ENCODE results near the gene MAP3K6. TPM values are rescaled to one million over a fixed set of nuclear protein-coding genes. Genes with fewer than 3 reads are reported as not detected.
"Not testable (repeated sequence)": the region's sequence is repeated elsewhere in the genome, so short reads cannot be mapped to it uniquely, and the experiment has no call there.

The MAP3K6 gene
- total RNA-seq, 4 donors from 2014 or later, result 31.1 to 64.3 (median 54.3) TPM

GRCh38 chr1:27405598-27406361 is 39.0 kb upstream of the MAP3K6 start:
- not testable (repeated sequence) for H3K27me3 ChIP-seq, H3K9me3 ChIP-seq, H3K4me3 ChIP-seq, ATAC-seq
- peak in 2 of 4 experiments; percentile 10 to 37 for TF ChIP-seq CTCF (IDR thresholded peaks at IDR 0.05)
- Histone ChIP-seq H3K36me3 (peaks cover 0 to 49% of the 10 kb centered on the region in 2 donors), H3K4me1 (peaks cover 3 to 66% (median 46%) of the 10 kb centered on the region in 3 donors), H3K27ac (peak overlapping the region; percentile 5 to 85 (median 72))
- WGBS, 2 donors (ENCODE audit: low coverage in 1 of 2), result 57% methylated on average over 1 of the region's 18 CpGs; no CpG with 5 or more reads in 1 of the 2 donors

GRCh38 chr1:27405074-27405473 is 38.3 kb upstream of the MAP3K6 start:
- Histone ChIP-seq H3K27me3 (no peaks in the 10 kb centered on the region), H3K4me1 (peaks cover 3 to 73% (median 50%) of the 10 kb centered on the region in 3 donors), H3K9me3 (no peaks in the 10 kb centered on the region), H3K36me3 (peaks cover 0 to 42% of the 10 kb centered on the region in 2 donors), H3K4me3 (no peak overlapping the region), H3K27ac (peak overlapping the region; percentile 10 to 86 (median 83))
- TF ChIP-seq CTCF (IDR thresholded peaks at IDR 0.05), result no peak
- no peak for TF ChIP-seq POLR2A (IDR thresholded peaks at IDR 0.05)
- TF ChIP-seq EP300 (IDR thresholded peaks at IDR 0.05), result no peak
- no peak for TF ChIP-seq POLR2AphosphoS5 (IDR thresholded peaks at IDR 0.05)
- peak; percentile 16 for ATAC-seq
- WGBS, 2 donors (ENCODE audit: low coverage in 1 of 2), result 53% methylated on average over 3 of the region's 13 CpGs; no CpG with 5 or more reads in 1 of the 2 donors

- no peaks in the 10 kb centered on the region for H3K27me3 ChIP-seq
- peak overlapping the region in 3 of 4 donors; percentile 81 to 86 (median 85) for H3K27ac ChIP-seq
- H3K4me1 ChIP-seq, result peaks cover 3 to 83% (median 50%) of the 10 kb centered on the region in 3 donors
- H3K9me3 ChIP-seq, result no peaks in the 10 kb centered on the region
- H3K4me3 ChIP-seq, result no peak overlapping the region
- H3K36me3 ChIP-seq, result peaks cover 0 to 30% of the 10 kb centered on the region in 2 donors
- ATAC-seq, result no peak
- TF ChIP-seq POLR2AphosphoS5 (IDR thresholded peaks at IDR 0.05), result no peak
- no peak for TF ChIP-seq CTCF (IDR thresholded peaks at IDR 0.05)
- no peak for TF ChIP-seq POLR2A (IDR thresholded peaks at IDR 0.05)
- TF ChIP-seq EP300 (IDR thresholded peaks at IDR 0.05), result no peak
Measured at GRCh38 chr1:27403931-27404330, 37.2 kb upstream of the MAP3K6 start.

- H3K4me1 ChIP-seq, result peaks cover 3 to 89% (median 50%) of the 10 kb centered on the region in 3 donors
- H3K36me3 ChIP-seq, result peaks cover 0 to 23% of the 10 kb centered on the region in 2 donors
- TF ChIP-seq CTCF (IDR thresholded peaks at IDR 0.05), result no peak
- TF ChIP-seq EP300 (IDR thresholded peaks at IDR 0.05), result no peak
- TF ChIP-seq POLR2AphosphoS5 (IDR thresholded peaks at IDR 0.05), result no peak
- TF ChIP-seq POLR2A (IDR thresholded peaks at IDR 0.05), result no peak
- H3K27me3 ChIP-seq, result no peaks in the 10 kb centered on the region
- no peaks in the 10 kb centered on the region for H3K9me3 ChIP-seq
- H3K27ac ChIP-seq, result peak overlapping the region; percentile 60 to 86 (median 83)
- WGBS, 2 donors (ENCODE audit: low coverage in 1 of 2), result 33 to 40% methylated on average over 1 of the region's 24 CpGs
- peak; percentile 62 for ATAC-seq
- H3K4me3 ChIP-seq, result peak overlapping the region in 1 of 2 donors; percentile 18
Measured at GRCh38 chr1:27403065-27403726, 36.4 kb upstream of the MAP3K6 start.
